K562 (cell line): Measurements from ENCODE around the gene CNDP1. TPM values are rescaled to one million over a fixed set of nuclear protein-coding genes. Genes with fewer than 3 reads are reported as not detected.

Experiments used
- ATAC-seq: fragments of 200-7000 bp; cut with Tn5 transposase; 3 replicates; pipeline ENCODE4 v1.9.1; 2020; ENCODE audit warnings: moderate library complexity
- BruUV-seq: library from RNA; stranded (reverse); fragments of 400-500 nt; replicated peaks from 2 replicates; lab custom pipeline; 2021; lab: Mats Ljungman, UMichigan
- CTCF ChIA-PET: fragments of 300-600 bp; formaldehyde crosslinking; extraction: SDS; loops from one replicate; lab custom pipeline; 2021; ENCODE audit warnings: low intra/inter-chr PET ratio; lab: Yijun Ruan, JAX
- POLR2A ChIA-PET: fragments of 300-600, 350-650 bp; sonication (Branson Sonifier 250); formaldehyde crosslinking; extraction: SDS; loops from one replicate; lab custom pipeline; 2021; ENCODE audit warnings: antibody characterized with exemption, inconsistent platforms; lab: Yijun Ruan, JAX
- DNase-seq, 4 experiments: peaks; one replicate each; pipeline versions ENCODE4 v3.0.0 to v3.0.0-alpha.2; 2011 to 2018; ENCODE audit warnings: low spot score in 3 of 4, mixed read lengths in 3 of 4; ENCODE audit errors: extremely low read depth in 1 of 4
- FAIRE-seq: peaks from 2 replicates; lab custom pipeline; 2011; peaks lifted over from hg19 to GRCh38; lab: Jason Lieb, UNC
- H2AFZ ChIP-seq: 2 replicates; pipeline ENCODE4 v1.6.0; 2011; ENCODE audit warnings: low read depth, low read length, control low read depth, inconsistent platforms
- H3K27ac ChIP-seq: fragments of 200-600 bp; 3 replicates; pipeline ENCODE4 v1.8.0; 2011; ENCODE audit warnings: low read depth, mild to moderate bottlenecking, control low read depth, inconsistent platforms, low read length, moderate library complexity, mixed read lengths; ENCODE audit errors: extremely low read depth
- H3K27me3 ChIP-seq, 2 experiments: fragments of 300-600 bp in 1 of 2; 2 replicates in 1 of 2; 3 replicates in 1 of 2; pipeline versions ENCODE4 v1.6.0 to v1.8.0; 2011; ENCODE audit warnings: inconsistent platforms in 2 of 2, low read length in 2 of 2, mild to moderate bottlenecking in 1 of 2, mixed read lengths in 1 of 2, moderate library complexity in 1 of 2; ENCODE audit not compliant: control insufficient read depth in 2 of 2, insufficient read depth in 2 of 2
- H3K36me3 ChIP-seq: fragments of 300-600 bp; 3 replicates; pipeline ENCODE4 v1.8.0; 2011; ENCODE audit warnings: mild to moderate bottlenecking, low read length, inconsistent platforms; ENCODE audit not compliant: control insufficient read depth, insufficient read depth
- H3K4me1 ChIP-seq, 2 experiments: fragments of 200-600 bp in 1 of 2; replicated peaks in 1 of 2; 2 replicates in 1 of 2; 3 replicates in 1 of 2; pipeline versions ENCODE4 v1.5.1 to v1.8.0; 2011; ENCODE audit warnings: inconsistent platforms in 2 of 2, low read length in 2 of 2, mild to moderate bottlenecking in 1 of 2, mixed read lengths in 1 of 2, moderate library complexity in 1 of 2; ENCODE audit not compliant: control insufficient read depth in 2 of 2, insufficient read depth in 2 of 2
- H3K4me2 ChIP-seq: 2 replicates; pipeline ENCODE4 v1.6.1; 2011; ENCODE audit warnings: low read length, control low read depth, inconsistent platforms, mixed read lengths; ENCODE audit not compliant: insufficient read depth
- H3K4me3 ChIP-seq: fragments of 200-600 bp; sonication (generic), shearing (Covaris generic); 2 replicates; pipeline ENCODE4 v1.5.1; 2016; ENCODE audit warnings: control low read depth, inconsistent platforms
- H3K79me2 ChIP-seq: fragments of 200-600 bp; 3 replicates; pipeline ENCODE4 v1.8.0; 2011; ENCODE audit warnings: low read length, inconsistent platforms; ENCODE audit not compliant: control insufficient read depth, insufficient read depth
- H3K9ac ChIP-seq, 2 experiments: 2 replicates each; pipeline versions ENCODE4 v1.6.0 to v1.6.1; 2011; ENCODE audit warnings: low read depth in 2 of 2, low read length in 2 of 2, control low read depth in 1 of 2, inconsistent platforms in 1 of 2, mild to moderate bottlenecking in 1 of 2, mixed read lengths in 1 of 2; ENCODE audit not compliant: insufficient read depth in 1 of 2
- H3K9me1 ChIP-seq: one replicate; pipeline ENCODE4 v1.6.0; 2011; ENCODE audit warnings: inconsistent platforms, mild to moderate bottlenecking, low read length, moderate library complexity; ENCODE audit not compliant: control insufficient read depth, insufficient read depth
- H3K9me3 ChIP-seq: replicated peaks from 2 replicates; pipeline ENCODE4 v1.5.1; 2011; ENCODE audit warnings: low read depth, low read length, inconsistent platforms; ENCODE audit not compliant: control insufficient read depth, insufficient read depth
- H4K20me1 ChIP-seq: replicated peaks from 2 replicates; pipeline ENCODE4 v1.6.1; 2011; ENCODE audit warnings: low read length, inconsistent platforms, mixed read lengths; ENCODE audit not compliant: control insufficient read depth, insufficient read depth
- SUPT5H ChIP-seq: fragments of 450-650 bp; IDR thresholded peaks from 2 replicates; pipeline ENCODE4 v1.6.1; 2016
- WGBS: fragments of 100-300 bp; shearing (Covaris generic); methylation state at CpG from one replicate; pipeline ENCODE4 v1.1.6; 2016; ENCODE audit warnings: low coverage, mixed read lengths; ENCODE audit not compliant: insufficient coverage; ENCODE audit errors: missing lambda C conversion rate; 5-methylcytosine and 5-hydroxymethylcytosine counted together
- in situ Hi-C: fragments of 300-500 bp; cut with MboI; formaldehyde crosslinking; loops from 4 replicates; pipeline ENCODE4 v1.15.0; 2018; ENCODE audit warnings: inconsistent platforms, mixed read lengths
- intact Hi-C: fragments of 100-400 bp; cut with micrococcal nuclease; formaldehyde crosslinking; loops from 2 replicates; pipeline ENCODE4 v1.14.2; 2022
- polyA plus RNA-seq, 8 experiments: library from polyadenylated mRNA; depleted of rRNA in 4 of 8; stranded (reverse) in 5 of 8; unstranded in 3 of 8; fragments of >200 nt; fragmentation: Nextera tagmentation in 2 of 8; fragmentation: Illumina TruSeq in 1 of 8; extraction: Ambion mirVana in 2 of 8; extraction: Trizol in 1 of 8; gene quantifications; 2 replicates each; pipeline versions ENCODE4 v1.2.1 to v1.2.3, GENCODE V29; 2011 to 2014; ENCODE audit warnings: inconsistent platforms in 1 of 8, missing spikeins in 1 of 8
- total RNA-seq, 7 experiments: library from RNA; depleted of rRNA in 6 of 7; stranded (reverse); fragments of >200 nt in 6 of 7; fragmentation: Illumina TruSeq in 2 of 7; extraction: Trizol in 2 of 7; gene quantifications; 2 replicates each; pipeline versions ENCODE4 v1.2.1 to v1.2.3, GENCODE V29; 2011 to 2021; ENCODE audit warnings: low replicate concordance in 1 of 7
- TF ChIP-seq, protein P1 (sequence below): sonication (generic); formaldehyde crosslinking; IDR thresholded peaks from 2 replicates; pipeline ENCODE4 v1.8.0; 2022; ENCODE audit warnings: missing genetic modification reagents, mild to moderate bottlenecking, moderate library complexity, borderline replicate concordance
- TF ChIP-seq, protein P2 (sequence below), 2 experiments: fragments of 450-650 bp; conservative IDR thresholded peaks; 2 replicates each; pipeline ENCODE4 v1.6.1; 2017; ENCODE audit warnings: mild to moderate bottlenecking in 2 of 2, moderate library complexity in 2 of 2

Gene CNDP1
- total and polyA plus RNA-seq, 9 of the 15 experiments (the other 6 are each of a cell fraction or from before 2014, with no cell fraction given) = not detected

DNA sequence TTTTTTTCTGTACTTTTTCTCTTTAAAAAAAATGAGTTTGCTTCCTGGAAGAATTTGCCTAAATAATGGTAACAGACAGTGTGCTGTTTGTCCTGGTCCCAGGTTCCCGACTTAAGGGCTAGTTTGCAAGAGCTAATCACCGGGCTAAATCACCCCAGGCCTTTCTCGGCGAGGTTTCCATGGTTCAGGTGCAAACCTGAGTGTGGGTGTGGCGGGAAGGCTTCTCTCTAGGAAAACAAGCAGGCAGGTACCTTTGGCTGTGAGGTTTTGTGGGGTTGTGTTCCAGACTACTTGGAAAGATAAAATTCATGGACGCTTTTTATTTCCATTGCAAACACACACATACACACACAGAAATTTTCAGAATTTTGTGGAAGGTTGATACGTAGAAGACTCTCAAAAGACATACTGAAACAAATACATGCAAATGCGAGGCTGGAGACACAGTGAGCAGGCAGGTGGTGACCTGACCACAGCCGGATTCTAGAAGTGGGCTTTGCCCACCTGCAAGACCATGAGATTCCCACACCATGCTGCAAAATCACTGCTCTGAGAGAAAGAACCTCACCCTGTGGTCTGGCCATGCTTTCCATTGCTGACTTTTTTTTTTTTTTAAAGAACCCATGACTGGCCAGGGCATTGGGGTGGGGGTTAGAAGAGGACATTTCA is 815 bp downstream of the CNDP1 start:
- H3K9me1 ChIP-seq = no peaks in the 10 kb centered on the region
- no peak overlapping the region for H3K9ac ChIP-seq
- no peaks in the 10 kb centered on the region for H3K79me2 ChIP-seq
- H3K4me3 ChIP-seq = no peak overlapping the region
- H2AFZ ChIP-seq = no peak overlapping the region
- in situ Hi-C loops = no loop called here
- FAIRE-seq (no peak), DNase-seq (no peak), ATAC-seq (no peak)
- CTCF ChIA-PET = no interaction called here
- H3K36me3 ChIP-seq = no peaks in the 10 kb centered on the region
- no peaks in the 10 kb centered on the region for H4K20me1 ChIP-seq
- no peaks in the 10 kb centered on the region for H3K9me3 ChIP-seq
- intact Hi-C loops = no loop called here
- 2% methylated on average over 8 of the region's 9 CpGs for WGBS
- no peak overlapping the region for H3K4me2 ChIP-seq
- BruUV-seq = no TSS peak
- POLR2A ChIA-PET = interaction anchor here (0.7 kb wide), 1 partner anchor 1949 kb away, joined by 3 read pairs; no protein-coding TSS in a partner anchor
- H3K27me3 ChIP-seq = peaks cover 16 to 56% of the 10 kb centered on the region in 2 experiments; a peak in 4 of 5 replicates
- no peak overlapping the region for H3K27ac ChIP-seq
- TF ChIP-seq, protein P1, sequence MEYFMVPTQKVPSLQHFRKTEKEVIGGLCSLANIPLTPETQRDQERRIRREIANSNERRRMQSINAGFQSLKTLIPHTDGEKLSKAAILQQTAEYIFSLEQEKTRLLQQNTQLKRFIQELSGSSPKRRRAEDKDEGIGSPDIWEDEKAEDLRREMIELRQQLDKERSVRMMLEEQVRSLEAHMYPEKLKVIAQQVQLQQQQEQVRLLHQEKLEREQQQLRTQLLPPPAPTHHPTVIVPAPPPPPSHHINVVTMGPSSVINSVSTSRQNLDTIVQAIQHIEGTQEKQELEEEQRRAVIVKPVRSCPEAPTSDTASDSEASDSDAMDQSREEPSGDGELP = no peak
- no peak for TF ChIP-seq SUPT5H
- TF ChIP-seq, protein P2, sequence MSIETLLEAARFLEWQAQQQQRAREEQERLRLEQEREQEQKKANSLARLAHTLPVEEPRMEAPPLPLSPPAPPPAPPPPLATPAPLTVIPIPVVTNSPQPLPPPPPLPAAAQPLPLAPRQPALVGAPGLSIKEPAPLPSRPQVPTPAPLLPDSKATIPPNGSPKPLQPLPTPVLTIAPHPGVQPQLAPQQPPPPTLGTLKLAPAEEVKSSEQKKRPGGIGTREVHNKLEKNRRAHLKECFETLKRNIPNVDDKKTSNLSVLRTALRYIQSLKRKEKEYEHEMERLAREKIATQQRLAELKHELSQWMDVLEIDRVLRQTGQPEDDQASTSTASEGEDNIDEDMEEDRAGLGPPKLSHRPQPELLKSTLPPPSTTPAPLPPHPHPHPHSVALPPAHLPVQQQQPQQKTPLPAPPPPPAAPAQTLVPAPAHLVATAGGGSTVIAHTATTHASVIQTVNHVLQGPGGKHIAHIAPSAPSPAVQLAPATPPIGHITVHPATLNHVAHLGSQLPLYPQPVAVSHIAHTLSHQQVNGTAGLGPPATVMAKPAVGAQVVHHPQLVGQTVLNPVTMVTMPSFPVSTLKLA (conservative IDR thresholded peaks at IDR 0.05) = no peak
- peaks cover 0 to 4% of the 10 kb centered on the region in 2 experiments; a peak in 2 of 5 replicates for H3K4me1 ChIP-seq
